ENCODE data around the gene AFG1L. TPM values are rescaled to one million over a fixed set of nuclear protein-coding genes. Genes with fewer than 3 reads are reported as not detected.
A peak's percentile ranks its signal among the peaks of the same experiment; 100 is the strongest.

Gene AFG1L
- total RNA-seq, 1 donor = 4.0 TPM

DNA sequence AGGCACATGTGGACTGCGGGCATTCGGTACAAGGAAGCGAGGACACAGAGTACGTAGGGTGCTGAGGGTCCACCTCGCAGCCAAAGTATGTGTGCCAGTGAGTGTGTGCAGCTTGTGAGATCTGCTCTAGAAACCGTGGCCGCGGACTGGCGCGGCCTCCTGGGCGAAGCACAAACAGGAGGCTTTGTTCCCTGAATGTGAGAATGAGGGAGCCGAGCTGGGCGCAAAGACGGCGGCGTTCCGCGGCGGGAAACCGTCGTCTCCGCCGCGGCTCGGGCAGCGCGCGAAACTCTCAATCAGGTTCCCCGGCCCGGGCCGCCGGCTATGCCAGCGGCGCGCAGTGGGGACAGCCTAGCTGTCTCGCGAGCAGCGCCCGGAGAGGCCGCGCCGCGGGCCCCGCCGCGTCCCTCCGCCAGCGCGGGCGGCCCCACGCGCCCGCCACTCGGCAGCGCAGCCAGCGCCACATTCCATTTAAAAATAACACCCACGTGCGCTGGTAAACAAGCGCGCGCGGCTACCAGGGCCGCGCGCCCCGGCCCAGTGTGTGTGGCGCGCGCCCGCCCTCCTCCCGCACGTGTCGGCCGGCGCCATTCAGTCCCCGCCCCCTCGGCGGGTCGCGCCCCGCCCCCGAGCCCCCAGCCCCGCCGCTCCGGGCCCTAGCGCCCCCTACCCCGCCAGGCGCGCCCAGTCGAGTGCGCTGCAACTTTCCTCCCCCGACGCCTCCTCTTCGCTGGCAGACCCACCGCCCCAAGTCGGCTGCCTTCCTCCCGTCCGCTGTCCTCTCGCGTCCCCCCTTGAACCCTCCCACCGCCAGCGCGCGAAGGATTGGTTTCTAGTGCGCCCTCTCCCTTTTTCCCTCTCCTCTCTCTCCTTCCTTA is 262.9 kb downstream of the AFG1L start:
- DNase-seq (ENCODE audit: insufficient read length, low spot score, missing footprints) = peak; percentile 97

GRCh38 chr6:108558372-108559096 is 263.7 kb downstream of the AFG1L start:
- Histone ChIP-seq H3K4me2 (ENCODE audit: insufficient read depth, low read length) (peak overlapping the region; percentile 100), H3K4me3 (ENCODE audit: insufficient read depth, low read length) (peak overlapping the region; percentile 97), H3K79me2 (ENCODE audit: insufficient read depth, low read length) (peaks cover 21% of the 10 kb centered on the region), H2AFZ (ENCODE audit: low read length) (peak overlapping the region; percentile 99), H3K27ac (ENCODE audit: low read depth, low read length) (peak overlapping the region; percentile 94), H4K20me1 (ENCODE audit: insufficient read depth, low read length) (peaks cover 15% of the 10 kb centered on the region), H3K4me1 (ENCODE audit: insufficient read depth, low read length) (peaks cover 13% of the 10 kb centered on the region), H3K27me3 (ENCODE audit: insufficient read depth, low read length) (no peaks in the 10 kb centered on the region), H3K9me3 (ENCODE audit: low read depth, low read length) (no peaks in the 10 kb centered on the region), H3K36me3 (ENCODE audit: insufficient read depth, low read length) (no peaks in the 10 kb centered on the region)
- TF ChIP-seq, protein P1, sequence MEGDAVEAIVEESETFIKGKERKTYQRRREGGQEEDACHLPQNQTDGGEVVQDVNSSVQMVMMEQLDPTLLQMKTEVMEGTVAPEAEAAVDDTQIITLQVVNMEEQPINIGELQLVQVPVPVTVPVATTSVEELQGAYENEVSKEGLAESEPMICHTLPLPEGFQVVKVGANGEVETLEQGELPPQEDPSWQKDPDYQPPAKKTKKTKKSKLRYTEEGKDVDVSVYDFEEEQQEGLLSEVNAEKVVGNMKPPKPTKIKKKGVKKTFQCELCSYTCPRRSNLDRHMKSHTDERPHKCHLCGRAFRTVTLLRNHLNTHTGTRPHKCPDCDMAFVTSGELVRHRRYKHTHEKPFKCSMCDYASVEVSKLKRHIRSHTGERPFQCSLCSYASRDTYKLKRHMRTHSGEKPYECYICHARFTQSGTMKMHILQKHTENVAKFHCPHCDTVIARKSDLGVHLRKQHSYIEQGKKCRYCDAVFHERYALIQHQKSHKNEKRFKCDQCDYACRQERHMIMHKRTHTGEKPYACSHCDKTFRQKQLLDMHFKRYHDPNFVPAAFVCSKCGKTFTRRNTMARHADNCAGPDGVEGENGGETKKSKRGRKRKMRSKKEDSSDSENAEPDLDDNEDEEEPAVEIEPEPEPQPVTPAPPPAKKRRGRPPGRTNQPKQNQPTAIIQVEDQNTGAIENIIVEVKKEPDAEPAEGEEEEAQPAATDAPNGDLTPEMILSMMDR (IDR thresholded peaks at IDR 0.05; ENCODE audit: extremely low read depth, low read depth, low read length) = no peak
- DNase-seq (ENCODE audit: insufficient read length, low spot score, missing footprints) = peak; percentile 99

More for the DNA sequence above, 262.9 kb downstream of the AFG1L start:
- Histone ChIP-seq H3K4me1 (ENCODE audit: insufficient read depth, low read length) (peaks cover 7% of the 10 kb centered on the region), H3K9me3 (ENCODE audit: low read depth, low read length) (no peaks in the 10 kb centered on the region), H3K27ac (ENCODE audit: low read depth, low read length) (peak overlapping the region; percentile 75), H2AFZ (ENCODE audit: low read length) (peak overlapping the region; percentile 99), H3K27me3 (ENCODE audit: insufficient read depth, low read length) (no peaks in the 10 kb centered on the region), H3K36me3 (ENCODE audit: insufficient read depth, low read length) (no peaks in the 10 kb centered on the region), H3K79me2 (ENCODE audit: insufficient read depth, low read length) (peaks cover 13% of the 10 kb centered on the region), H4K20me1 (ENCODE audit: insufficient read depth, low read length) (peaks cover 12% of the 10 kb centered on the region), H3K4me2 (ENCODE audit: insufficient read depth, low read length) (peak overlapping the region; percentile 97), H3K4me3 (ENCODE audit: insufficient read depth, low read length) (peak overlapping the region; percentile 97)
- TF ChIP-seq, protein P1 (IDR thresholded peaks at IDR 0.05; ENCODE audit: extremely low read depth, low read depth, low read length) = no peak

DNA sequence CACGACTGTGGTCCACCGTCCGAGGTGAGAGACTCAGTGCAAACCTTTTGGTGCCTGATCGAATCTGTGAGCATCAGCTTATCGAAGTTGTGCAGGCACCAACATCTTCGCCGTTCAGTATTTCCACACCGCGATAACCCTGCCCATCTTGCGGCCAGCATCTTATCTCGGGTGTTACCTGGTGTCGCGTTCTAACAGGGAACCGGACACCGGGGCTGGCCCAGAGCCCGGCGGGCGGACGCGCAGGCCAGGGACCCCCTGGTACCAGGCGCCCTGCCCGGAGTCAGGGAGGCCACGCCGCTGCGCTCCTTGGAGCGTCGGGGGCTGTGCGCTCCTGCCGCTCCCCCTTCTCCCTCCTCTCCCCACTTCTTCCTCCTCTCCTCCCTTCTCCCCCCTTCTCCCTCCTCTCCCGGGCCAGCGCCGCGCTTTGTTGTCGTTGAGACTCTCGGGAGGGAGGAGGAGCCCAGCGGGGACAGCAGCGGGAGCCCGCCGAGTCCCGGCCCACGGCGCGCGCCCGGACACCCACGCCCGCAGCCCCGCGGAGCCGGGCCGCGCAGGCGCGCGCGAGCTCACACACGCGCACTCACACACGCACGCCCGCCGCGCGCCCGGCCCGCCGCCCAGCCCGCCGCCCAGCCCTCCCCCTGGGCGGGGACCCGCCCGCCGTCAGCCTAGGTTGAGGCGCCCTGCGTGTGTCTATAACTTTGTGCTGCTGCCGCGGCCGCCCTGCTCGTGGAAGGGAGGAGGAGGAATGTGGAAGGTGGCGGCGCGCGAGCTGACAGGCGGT is 264.4 kb downstream of the AFG1L start:
- Histone ChIP-seq H3K36me3 (ENCODE audit: insufficient read depth, low read length) (no peaks in the 10 kb centered on the region), H3K4me3 (ENCODE audit: insufficient read depth, low read length) (peak overlapping the region; percentile 97), H3K4me1 (ENCODE audit: insufficient read depth, low read length) (peaks cover 18% of the 10 kb centered on the region), H3K27ac (ENCODE audit: low read depth, low read length) (peak overlapping the region; percentile 94), H3K27me3 (ENCODE audit: insufficient read depth, low read length) (no peaks in the 10 kb centered on the region), H2AFZ (ENCODE audit: low read length) (peak overlapping the region; percentile 99), H4K20me1 (ENCODE audit: insufficient read depth, low read length) (peaks cover 15% of the 10 kb centered on the region), H3K79me2 (ENCODE audit: insufficient read depth, low read length) (peaks cover 21% of the 10 kb centered on the region), H3K4me2 (ENCODE audit: insufficient read depth, low read length) (peak overlapping the region; percentile 100), H3K9me3 (ENCODE audit: low read depth, low read length) (no peaks in the 10 kb centered on the region)
- TF ChIP-seq, protein P1 (IDR thresholded peaks at IDR 0.05; ENCODE audit: extremely low read depth, low read depth, low read length) = no peak
- peak; percentile 97 for DNase-seq (ENCODE audit: insufficient read length, low spot score, missing footprints)
